ENCODE measurements around the gene SEMA5B. TPM values are rescaled to one million over a fixed set of nuclear protein-coding genes. Genes with fewer than 3 reads are reported as not detected.

The SEMA5B gene
- total RNA-seq, 4 donors from 2014 or later, result 0.29 to 25.4 (median 4.5) TPM; not detected in 1

DNA sequence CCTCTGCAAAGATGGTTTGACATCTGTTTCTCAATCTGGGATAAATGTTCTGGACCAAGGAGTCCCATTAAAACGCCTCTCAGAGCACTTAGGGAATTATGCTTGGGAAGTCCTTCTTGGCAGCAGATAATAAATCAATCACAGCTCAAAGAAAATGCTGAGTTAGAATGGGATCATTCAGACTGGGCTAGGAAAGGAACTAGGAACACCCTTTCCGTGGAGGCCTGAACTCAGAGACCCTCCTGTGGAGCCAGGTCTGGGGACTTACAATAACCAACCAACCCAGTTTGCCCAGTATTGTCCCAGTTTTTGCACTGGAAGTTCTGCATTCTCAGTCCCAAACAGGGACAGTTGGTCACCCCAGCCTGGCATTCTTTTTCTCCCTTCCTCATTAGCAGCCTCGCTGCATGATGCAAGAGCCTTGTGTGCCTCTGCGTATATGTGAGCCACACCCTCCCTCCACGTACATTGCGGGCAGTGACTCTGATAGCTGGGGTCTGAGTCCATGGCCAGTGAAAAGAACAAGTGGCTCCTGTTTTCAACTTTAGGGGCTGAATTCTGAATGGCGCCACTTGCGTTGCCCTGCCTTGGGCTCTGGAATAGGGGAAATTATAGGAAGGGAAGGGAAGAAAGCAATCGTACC is 88.7 kb downstream of the SEMA5B start:
- no peaks in the 10 kb centered on the region for H3K9me3 ChIP-seq
- H3K27me3 ChIP-seq, result no peaks in the 10 kb centered on the region
- TF ChIP-seq POLR2A (IDR thresholded peaks at IDR 0.05) (no peak), CTCF (IDR thresholded peaks at IDR 0.05) (no peak)
- no peak for DNase-seq
- H3K4me3 ChIP-seq, result no peak overlapping the region
- no peak overlapping the region for H3K27ac ChIP-seq
- H3K4me1 ChIP-seq, result no peaks in the 10 kb centered on the region
- intact Hi-C loops (cut with DNase I; ENCODE audit: low total_unique reads), result no loop called here
- no peaks in the 10 kb centered on the region for H3K36me3 ChIP-seq

- no peaks in the 10 kb centered on the region for H3K27me3 ChIP-seq
- H3K27ac ChIP-seq, result no peak overlapping the region
- intact Hi-C loops (cut with DNase I; ENCODE audit: low total_unique reads), result no loop called here
- H3K4me3 ChIP-seq, result no peak overlapping the region
- no peak for DNase-seq
- H3K36me3 ChIP-seq, result no peaks in the 10 kb centered on the region
- no peaks in the 10 kb centered on the region for H3K4me1 ChIP-seq
- no peaks in the 10 kb centered on the region for H3K9me3 ChIP-seq
- TF ChIP-seq CTCF (IDR thresholded peaks at IDR 0.05) (no peak), POLR2A (IDR thresholded peaks at IDR 0.05) (no peak)
Observed at GRCh38 chr3:122937745-122938144, 89.8 kb downstream of the SEMA5B start.

DNA sequence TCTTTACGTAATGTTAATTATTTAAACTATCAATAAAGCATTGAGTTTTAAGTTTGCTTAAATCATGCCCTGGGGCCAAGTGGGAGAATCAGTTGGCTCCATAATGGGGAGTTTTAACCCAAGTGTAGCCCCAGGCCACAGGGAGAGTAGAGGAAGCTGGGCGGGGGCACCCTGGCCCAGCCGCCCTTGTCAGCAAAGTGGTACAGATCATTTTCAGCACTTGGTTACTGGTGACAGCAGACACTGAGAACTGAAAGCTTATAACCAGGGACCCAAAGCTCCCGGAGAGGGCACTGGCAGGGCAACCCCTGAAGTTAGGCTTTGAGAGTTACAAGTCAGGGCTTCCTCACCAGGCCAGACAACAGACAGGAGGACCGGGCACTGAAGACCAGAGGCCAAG is 90.6 kb downstream of the SEMA5B start:
- Histone ChIP-seq H3K9me3 (no peaks in the 10 kb centered on the region), H3K36me3 (no peaks in the 10 kb centered on the region), H3K27me3 (no peaks in the 10 kb centered on the region), H3K4me3 (no peak overlapping the region), H3K4me1 (no peaks in the 10 kb centered on the region), H3K27ac (no peak overlapping the region)
- intact Hi-C loops (cut with DNase I; ENCODE audit: low total_unique reads), result no loop called here
- TF ChIP-seq POLR2A (IDR thresholded peaks at IDR 0.05), result no peak
- no peak for TF ChIP-seq CTCF (IDR thresholded peaks at IDR 0.05)
- DNase-seq, result no peak

DNA sequence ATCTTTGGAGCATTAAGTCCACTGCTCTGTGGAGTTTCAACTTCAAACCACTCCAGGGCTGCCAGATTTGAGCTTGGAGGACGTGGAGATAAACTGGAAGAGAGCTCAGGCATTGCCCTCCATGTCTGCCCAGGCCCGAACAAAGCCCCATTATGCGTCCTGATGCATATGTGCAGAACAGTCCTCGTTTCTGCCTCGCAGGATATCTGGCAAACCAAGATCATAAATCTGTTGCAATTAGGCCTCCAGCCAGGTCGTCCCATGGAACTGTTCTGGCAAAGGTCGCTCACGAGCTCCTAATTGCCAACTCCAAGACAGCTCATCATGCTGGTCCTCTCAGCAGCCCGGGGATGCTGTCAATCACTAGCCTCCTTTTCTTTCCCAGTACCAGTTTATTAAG is 91.2 kb downstream of the SEMA5B start:
- Histone ChIP-seq H3K36me3 (no peaks in the 10 kb centered on the region), H3K9me3 (no peaks in the 10 kb centered on the region), H3K27me3 (no peaks in the 10 kb centered on the region), H3K4me1 (no peaks in the 10 kb centered on the region), H3K4me3 (no peak overlapping the region), H3K27ac (no peak overlapping the region)
- no peak for DNase-seq
- intact Hi-C loops (cut with DNase I; ENCODE audit: low total_unique reads), result no loop called here
- TF ChIP-seq CTCF (IDR thresholded peaks at IDR 0.05) (no peak), POLR2A (IDR thresholded peaks at IDR 0.05) (no peak)

DNA sequence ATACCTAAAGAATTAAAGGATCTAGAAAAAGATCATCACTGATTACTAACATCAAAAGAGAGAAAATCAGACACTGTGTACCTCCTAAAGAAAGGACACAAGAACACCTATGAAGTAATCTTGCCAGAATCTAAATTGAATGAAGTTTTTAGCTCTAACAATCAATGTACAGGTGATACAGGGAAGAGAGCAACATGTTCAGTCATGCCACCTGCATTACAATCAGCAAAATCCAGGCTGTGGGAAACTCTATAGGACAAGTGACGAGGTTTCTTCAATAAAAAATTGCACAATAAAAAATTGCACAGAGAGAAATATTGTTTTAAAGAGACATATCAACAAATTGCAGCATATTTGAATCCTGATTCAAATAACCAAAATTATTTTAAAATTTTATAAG is 93.3 kb downstream of the SEMA5B start:
- intact Hi-C loops (cut with DNase I; ENCODE audit: low total_unique reads), result no loop called here

More for the DNA sequence above, 93.3 kb downstream of the SEMA5B start:
- Histone ChIP-seq H3K9me3 (no peaks in the 10 kb centered on the region), H3K4me1 (no peaks in the 10 kb centered on the region), H3K36me3 (no peaks in the 10 kb centered on the region), H3K27ac (no peak overlapping the region), H3K4me3 (no peak overlapping the region), H3K27me3 (no peaks in the 10 kb centered on the region)
- TF ChIP-seq POLR2A (IDR thresholded peaks at IDR 0.05) (no peak), CTCF (IDR thresholded peaks at IDR 0.05) (no peak)
- DNase-seq, result no peak

All from uterus (tissue), 4 donors.